Activated naive CD4-positive, alpha-beta T cell treated with anti-CD3 and anti-CD28 coated beads for 36 hours (primary cell): ENCODE results near the gene PAPSS1. TPM values are rescaled to one million over a fixed set of nuclear protein-coding genes. Genes with fewer than 3 reads are reported as not detected.
"Not testable (repeated sequence)": the region's sequence is repeated elsewhere in the genome, so short reads cannot be mapped to it uniquely, and the experiment has no call there.

ENCODE experiments used
- CTCF ChIA-PET: fragments of 350-600 bp; sonication (Branson Sonifier 250); formaldehyde crosslinking; loops from one replicate; lab custom pipeline; 2021; ENCODE audit warnings: antibody characterized with exemption; lab: Charles Lee
- DNase-seq: peaks from one replicate; pipeline ENCODE4 v3.0.0-alpha.2; 2020
- H3K27ac Mint-ChIP-seq: one replicate; pipeline ENCODE4 v1.8.0; 2021; ENCODE audit warnings: mild to moderate bottlenecking, mixed read lengths
- H3K27me3 Mint-ChIP-seq: one replicate; pipeline ENCODE4 v1.8.0; 2021; ENCODE audit warnings: low read depth, mixed read lengths
- H3K36me3 Mint-ChIP-seq: one replicate; pipeline ENCODE4 v1.8.0; 2021; ENCODE audit warnings: low read depth, mixed read lengths
- H3K4me1 Mint-ChIP-seq: one replicate; pipeline ENCODE4 v1.8.0; 2021; ENCODE audit warnings: low read depth, mixed read lengths
- H3K4me3 Mint-ChIP-seq: one replicate; pipeline ENCODE4 v1.8.0; 2021; ENCODE audit warnings: mild to moderate bottlenecking, moderate library complexity, mixed read lengths
- H3K9me3 Mint-ChIP-seq: one replicate; pipeline ENCODE4 v1.8.0; 2021; ENCODE audit warnings: mixed read lengths
- intact Hi-C: fragments of 100-400 bp; cut with micrococcal nuclease; formaldehyde crosslinking; loops from one replicate; pipeline ENCODE4 v1.15.1; 2023
- total RNA-seq, 2 experiments: library from RNA; stranded (reverse); gene quantifications; one replicate each; pipeline ENCODE4 v1.2.3, GENCODE V29; 2021

The PAPSS1 gene
- total RNA-seq, 2 experiments from 2014 or later, result 28.7 to 29.1 TPM

GRCh38 chr4:107701565-107701964, 18.5 kb downstream of the PAPSS1 start:
- peaks cover 20% of the 10 kb centered on the region for H3K9me3 Mint-ChIP-seq
- peaks cover 29% of the 10 kb centered on the region for H3K36me3 Mint-ChIP-seq
- CTCF ChIA-PET, result interaction anchor here (0.7 to 1.5 kb wide), 2 partner anchors 14 to 359 kb away, joined by 3 to 4 read pairs; no protein-coding TSS in a partner anchor

GRCh38 chr4:107699466-107700206, 20.4 kb downstream of the PAPSS1 start:
- Mint-ChIP-seq H3K4me3 (no peak overlapping the region), H3K36me3 (peaks cover 34% of the 10 kb centered on the region), H3K27ac (no peak overlapping the region), H3K4me1 (no peaks in the 10 kb centered on the region), H3K9me3 (peaks cover 6% of the 10 kb centered on the region), H3K27me3 (no peaks in the 10 kb centered on the region)
- CTCF ChIA-PET, result no interaction called here
- intact Hi-C loops, result no loop called here
- DNase-seq, result no peak

More at GRCh38 chr4:107701565-107701964, 18.5 kb downstream of the PAPSS1 start:
- no peak for DNase-seq
- H3K27me3 Mint-ChIP-seq, result no peaks in the 10 kb centered on the region
- H3K4me1 Mint-ChIP-seq, result no peaks in the 10 kb centered on the region
- H3K27ac Mint-ChIP-seq, result no peak overlapping the region
- no peak overlapping the region for H3K4me3 Mint-ChIP-seq
- intact Hi-C loops, result no loop called here

- intact Hi-C loops, H3K27ac Mint-ChIP-seq, CTCF ChIA-PET, H3K4me3 Mint-ChIP-seq, DNase-seq, H3K9me3 Mint-ChIP-seq, H3K27me3 Mint-ChIP-seq, H3K4me1 Mint-ChIP-seq: not testable (repeated sequence)
- H3K36me3 Mint-ChIP-seq, result peaks cover 38% of the 10 kb centered on the region
Observed at GRCh38 chr4:107696187-107696586, 23.8 kb downstream of the PAPSS1 start.

GRCh38 chr4:107693132-107693531, 26.9 kb downstream of the PAPSS1 start:
- Mint-ChIP-seq H3K9me3 (peaks cover 3% of the 10 kb centered on the region), H3K36me3 (peaks cover 20% of the 10 kb centered on the region), H3K4me1 (no peaks in the 10 kb centered on the region), H3K27me3 (no peaks in the 10 kb centered on the region), H3K27ac (no peak overlapping the region), H3K4me3 (no peak overlapping the region)
- intact Hi-C loops, result no loop called here
- DNase-seq, result no peak
- CTCF ChIA-PET, result no interaction called here

GRCh38 chr4:107692202-107692601, 27.8 kb downstream of the PAPSS1 start:
- intact Hi-C loops, result no loop called here
- CTCF ChIA-PET, result no interaction called here

GRCh38 chr4:107691378-107691777, 28.7 kb downstream of the PAPSS1 start:
- no peak for DNase-seq
- H3K4me1 Mint-ChIP-seq, result no peaks in the 10 kb centered on the region
- H3K36me3 Mint-ChIP-seq, result peaks cover 21% of the 10 kb centered on the region
- H3K27ac Mint-ChIP-seq, result no peak overlapping the region
- H3K9me3 Mint-ChIP-seq, result peaks cover 3% of the 10 kb centered on the region
- intact Hi-C loops, result no loop called here
- CTCF ChIA-PET, result no interaction called here
- H3K4me3 Mint-ChIP-seq, result no peak overlapping the region
- no peaks in the 10 kb centered on the region for H3K27me3 Mint-ChIP-seq

More at GRCh38 chr4:107692202-107692601, 27.8 kb downstream of the PAPSS1 start:
- Mint-ChIP-seq H3K4me1 (no peaks in the 10 kb centered on the region), H3K36me3 (peaks cover 17% of the 10 kb centered on the region), H3K9me3 (peaks cover 3% of the 10 kb centered on the region), H3K27ac (no peak overlapping the region), H3K27me3 (no peaks in the 10 kb centered on the region), H3K4me3 (no peak overlapping the region)
- no peak for DNase-seq

- no peak for DNase-seq
- peaks cover 15% of the 10 kb centered on the region for H3K36me3 Mint-ChIP-seq
- H3K27me3 Mint-ChIP-seq, result no peaks in the 10 kb centered on the region
- no peaks in the 10 kb centered on the region for H3K4me1 Mint-ChIP-seq
- CTCF ChIA-PET, result no interaction called here
- intact Hi-C loops, result loop anchor here (1.0 kb wide), 1 partner anchor 30 kb away; the partner anchor contains the start of gene PAPSS1
- H3K27ac Mint-ChIP-seq, result no peak overlapping the region
- H3K9me3 Mint-ChIP-seq, result no peaks in the 10 kb centered on the region
- no peak overlapping the region for H3K4me3 Mint-ChIP-seq
Observed at GRCh38 chr4:107689912-107690587, 30.0 kb downstream of the PAPSS1 start.

GRCh38 chr4:107688421-107688820, 31.6 kb downstream of the PAPSS1 start:
- Mint-ChIP-seq H3K4me1 (no peaks in the 10 kb centered on the region), H3K4me3 (no peak overlapping the region), H3K36me3 (peaks cover 16% of the 10 kb centered on the region), H3K27ac (no peak overlapping the region), H3K27me3 (no peaks in the 10 kb centered on the region), H3K9me3 (no peaks in the 10 kb centered on the region)
- CTCF ChIA-PET, result no interaction called here
- intact Hi-C loops, result no loop called here
- no peak for DNase-seq

GRCh38 chr4:107685740-107686139, 34.3 kb downstream of the PAPSS1 start:
- intact Hi-C loops, result no loop called here
- Mint-ChIP-seq H3K9me3 (no peaks in the 10 kb centered on the region), H3K27me3 (no peaks in the 10 kb centered on the region), H3K36me3 (peaks cover 21% of the 10 kb centered on the region), H3K4me3 (no peak overlapping the region), H3K27ac (no peak overlapping the region), H3K4me1 (no peaks in the 10 kb centered on the region)
- no peak for DNase-seq
- CTCF ChIA-PET, result no interaction called here

GRCh38 chr4:107683873-107684272, 36.2 kb downstream of the PAPSS1 start:
- no peak overlapping the region for H3K4me3 Mint-ChIP-seq
- no peak for DNase-seq
- intact Hi-C loops, result no loop called here
- no peak overlapping the region for H3K27ac Mint-ChIP-seq
- H3K27me3 Mint-ChIP-seq, result no peaks in the 10 kb centered on the region
- no peaks in the 10 kb centered on the region for H3K4me1 Mint-ChIP-seq
- peaks cover 36% of the 10 kb centered on the region for H3K36me3 Mint-ChIP-seq
- CTCF ChIA-PET, result no interaction called here
- peaks cover 10% of the 10 kb centered on the region for H3K9me3 Mint-ChIP-seq

- H3K27me3 Mint-ChIP-seq, result no peaks in the 10 kb centered on the region
- H3K9me3 Mint-ChIP-seq, result peaks cover 10% of the 10 kb centered on the region
- DNase-seq, result no peak
- no peak overlapping the region for H3K27ac Mint-ChIP-seq
- H3K4me3 Mint-ChIP-seq, result no peak overlapping the region
- H3K36me3 Mint-ChIP-seq, result peaks cover 46% of the 10 kb centered on the region
- H3K4me1 Mint-ChIP-seq, result no peaks in the 10 kb centered on the region
- CTCF ChIA-PET, result no interaction called here
- intact Hi-C loops, result no loop called here
Observed at GRCh38 chr4:107682306-107682705, 37.7 kb downstream of the PAPSS1 start.

GRCh38 chr4:107669068-107669467, 51.0 kb downstream of the PAPSS1 start:
- no peak for DNase-seq
- Mint-ChIP-seq H3K4me1 (no peaks in the 10 kb centered on the region), H3K27me3 (no peaks in the 10 kb centered on the region), H3K36me3 (peaks cover 7% of the 10 kb centered on the region), H3K27ac (no peak overlapping the region), H3K4me3 (no peak overlapping the region), H3K9me3 (no peaks in the 10 kb centered on the region)
- intact Hi-C loops, result no loop called here
- CTCF ChIA-PET, result no interaction called here

GRCh38 chr4:107666134-107666533, 53.9 kb downstream of the PAPSS1 start:
- no peaks in the 10 kb centered on the region for H3K4me1 Mint-ChIP-seq
- H3K9me3 Mint-ChIP-seq, result no peaks in the 10 kb centered on the region
- H3K4me3 Mint-ChIP-seq, result no peak overlapping the region
- intact Hi-C loops, result no loop called here
- CTCF ChIA-PET, result no interaction called here
- DNase-seq, result no peak
- no peaks in the 10 kb centered on the region for H3K36me3 Mint-ChIP-seq
- no peaks in the 10 kb centered on the region for H3K27me3 Mint-ChIP-seq
- H3K27ac Mint-ChIP-seq, result no peak overlapping the region
